CD4-positive, alpha-beta T cell (primary cell): ENCODE measurements around the gene BAG5. TPM values are rescaled to one million over a fixed set of nuclear protein-coding genes. Genes with fewer than 3 reads are reported as not detected.
A peak's percentile ranks its signal among the peaks of the same experiment; 100 is the strongest.

Experiments used
- ATAC-seq: fragments of 200-7000 bp; cut with Tn5 transposase; one replicate; pipeline ENCODE4 v1.10.0; 2022; ENCODE audit warnings: mild to moderate bottlenecking; ENCODE audit not compliant: poor library complexity
- CTCF ChIA-PET: fragments of 350-600 bp; sonication (Branson Sonifier 250); formaldehyde crosslinking; loops from one replicate; lab custom pipeline; 2021; ENCODE audit warnings: antibody characterized with exemption, inconsistent platforms; lab: Charles Lee
- POLR2A ChIA-PET: fragments of 350-600 bp; sonication (Branson Sonifier 250); formaldehyde crosslinking; loops from one replicate; lab custom pipeline; 2021; ENCODE audit warnings: antibody characterized with exemption, inconsistent platforms; lab: Charles Lee
- DNase-seq, 14 experiments: peaks; one replicate each; pipeline ENCODE4 v3.0.0-alpha.2; 2013 to 2020; ENCODE audit warnings: mixed read lengths in 2 of 14
- H3K27ac ChIP-seq, 2 donors: one replicate each; pipeline versions ENCODE4 v1.5.1 to v1.7.0; 2013; ENCODE audit warnings: low read length in 2 of 2, low read depth in 1 of 2, mild to moderate bottlenecking in 1 of 2
- H3K27me3 ChIP-seq, 2 experiments: 1 replicate in 1 of 2; 2 replicates in 1 of 2; pipeline versions ENCODE4 v1.6.1 to v1.7.0; 2013; ENCODE audit warnings: low read length in 2 of 2, control low read depth in 1 of 2, mild to moderate bottlenecking in 1 of 2, moderate library complexity in 1 of 2; ENCODE audit not compliant: insufficient read depth in 2 of 2, control insufficient read depth in 1 of 2
- H3K36me3 ChIP-seq: one replicate; pipeline ENCODE4 v1.6.1; 2013; ENCODE audit warnings: low read length, control low read depth; ENCODE audit not compliant: insufficient read depth
- H3K4me1 ChIP-seq: one replicate; pipeline ENCODE4 v1.6.1; 2013; ENCODE audit warnings: low read length, control low read depth; ENCODE audit not compliant: insufficient read depth
- H3K4me3 ChIP-seq: one replicate; pipeline ENCODE4 v1.5.1; 2013; ENCODE audit warnings: mild to moderate bottlenecking, low read length, moderate library complexity
- H3K9me3 ChIP-seq, 2 experiments: 1 replicate in 1 of 2; 2 replicates in 1 of 2; pipeline versions ENCODE4 v1.6.1 to v1.7.0; 2013; ENCODE audit warnings: low read length in 2 of 2, mild to moderate bottlenecking in 2 of 2, control low read depth in 1 of 2, moderate library complexity in 1 of 2; ENCODE audit not compliant: control insufficient read depth in 1 of 2, insufficient read depth in 1 of 2
- H3K27ac Mint-ChIP-seq: one replicate; pipeline ENCODE4 v1.8.0; 2020; ENCODE audit warnings: mixed read lengths
- H3K27me3 Mint-ChIP-seq: one replicate; pipeline ENCODE4 v1.8.0; 2021; ENCODE audit warnings: mixed read lengths
- H3K36me3 Mint-ChIP-seq: one replicate; pipeline ENCODE4 v1.8.0; 2021; ENCODE audit warnings: low read depth, mixed read lengths
- H3K4me1 Mint-ChIP-seq: one replicate; pipeline ENCODE4 v1.8.0; 2021; ENCODE audit warnings: low read depth, mixed read lengths
- H3K4me3 Mint-ChIP-seq: one replicate; pipeline ENCODE4 v1.8.0; 2020; ENCODE audit warnings: mild to moderate bottlenecking, mixed read lengths
- H3K9me3 Mint-ChIP-seq: one replicate; pipeline ENCODE4 v1.8.0; 2020; ENCODE audit warnings: mixed read lengths
- CTCF ChIP-seq: fragments of 200-600 bp; IDR thresholded peaks from one replicate; pipeline ENCODE4 v1.8.0; 2022; ENCODE audit warnings: antibody characterized with exemption, mild to moderate bottlenecking
- intact Hi-C, 2 experiments: fragments of 100-400 bp; cut with DNase I in 1 of 2; cut with micrococcal nuclease in 1 of 2; formaldehyde crosslinking; loops; one replicate each; pipeline versions ENCODE4 v1.15.1 to v1.9.0; 2023 to 2025; cut with DNase I, micrococcal nuclease
- total RNA-seq, 174 experiments: library from RNA in 2 of 174; stranded (reverse) in 2 of 174; gene quantifications; one replicate each; pipeline ENCODE4 v1.2.3 and lab custom pipeline; 2021 to 2026

The BAG5 gene
- total RNA-seq, 2 experiments from 2014 or later = 39.4 to 40.3 TPM

- Histone ChIP-seq H3K9me3 (no peaks in the 10 kb centered on the region), H3K36me3 (peaks cover 19% of the 10 kb centered on the region), H3K4me1 (peaks cover 45% of the 10 kb centered on the region), H3K4me3 (no peak overlapping the region), H3K27me3 (no peaks in the 10 kb centered on the region), H3K27ac (no peak overlapping the region)
- no peak for TF ChIP-seq CTCF
- H3K27ac Mint-ChIP-seq = peak overlapping the region; percentile 92
- peaks cover 8% of the 10 kb centered on the region for H3K36me3 Mint-ChIP-seq
- POLR2A ChIA-PET = interaction anchor here (1.4 to 2.5 kb wide), 2 partner anchors 10 to 31 kb away, joined by 3 to 17 read pairs; partner anchors contain the start of genes BAG5 and COA8
- H3K27me3 Mint-ChIP-seq = no peaks in the 10 kb centered on the region
- intact Hi-C loops = no loop called here
- ATAC-seq (no peak), DNase-seq (no peak)
- H3K9me3 Mint-ChIP-seq = no peaks in the 10 kb centered on the region
- peaks cover 36% of the 10 kb centered on the region for H3K4me1 Mint-ChIP-seq
- CTCF ChIA-PET = interaction anchor here (1.8 kb wide), 1 partner anchor 12 kb away, joined by 7 read pairs; no protein-coding TSS in a partner anchor
- peak overlapping the region; percentile 96 for H3K4me3 Mint-ChIP-seq
Measured at GRCh38 chr14:103530831-103531230, 31.6 kb downstream of the BAG5 start.

DNA sequence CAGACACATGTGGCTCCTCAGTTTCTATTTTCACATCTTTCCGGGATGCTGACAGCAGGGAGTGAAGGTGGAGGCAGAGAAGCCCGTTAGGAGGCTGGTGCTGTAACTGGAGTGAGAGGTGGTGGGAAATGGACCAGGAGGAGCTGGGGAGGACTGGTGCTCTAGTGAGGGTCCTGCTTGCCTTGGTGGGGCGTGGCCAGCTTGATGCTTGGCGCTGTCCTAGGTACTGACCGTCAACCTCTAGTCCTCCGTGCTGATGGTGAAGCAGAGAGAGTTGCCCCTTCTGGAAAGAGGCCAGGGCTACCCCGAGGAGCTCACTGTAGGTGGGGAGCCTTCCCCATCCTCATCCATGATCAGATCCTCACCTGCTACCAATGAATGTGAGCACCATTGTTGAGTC is 32.1 kb downstream of the BAG5 start:
- no peak overlapping the region for H3K27ac ChIP-seq
- no peaks in the 10 kb centered on the region for H3K27me3 ChIP-seq
- H3K4me1 Mint-ChIP-seq = peaks cover 36% of the 10 kb centered on the region
- no peak for TF ChIP-seq CTCF
- H3K9me3 Mint-ChIP-seq = no peaks in the 10 kb centered on the region
- ATAC-seq = no peak
- POLR2A ChIA-PET = interaction anchor here (1.4 to 2.5 kb wide), 3 partner anchors 9 to 31 kb away, joined by 3 to 17 read pairs (median 4); partner anchors contain the start of genes BAG5 and COA8
- no peaks in the 10 kb centered on the region for H3K9me3 ChIP-seq
- H3K27ac Mint-ChIP-seq = peak overlapping the region; percentile 92
- peaks cover 8% of the 10 kb centered on the region for H3K36me3 Mint-ChIP-seq
- intact Hi-C loops = no loop called here
- CTCF ChIA-PET = interaction anchor here (1.8 kb wide), 1 partner anchor 12 kb away, joined by 7 read pairs; no protein-coding TSS in a partner anchor
- no peaks in the 10 kb centered on the region for H3K27me3 Mint-ChIP-seq
- H3K4me3 Mint-ChIP-seq = peak overlapping the region; percentile 96
- H3K36me3 ChIP-seq = peaks cover 19% of the 10 kb centered on the region
- no peak overlapping the region for H3K4me3 ChIP-seq
- H3K4me1 ChIP-seq = peaks cover 45% of the 10 kb centered on the region
- peak in 4 of 14 experiments; percentile 21 to 58 (median 38) for DNase-seq

- TF ChIP-seq CTCF = no peak
- ChIA-PET CTCF (interaction anchor here (1.8 kb wide), 1 partner anchor 11 kb away, joined by 7 read pairs; no protein-coding TSS in a partner anchor), POLR2A (interaction anchor here (1.4 to 2.5 kb wide), 4 partner anchors 8 to 32 kb away, joined by 3 to 17 read pairs (median 6); partner anchors contain the start of genes BAG5 and COA8)
- Mint-ChIP-seq H3K4me1 (peaks cover 36% of the 10 kb centered on the region), H3K36me3 (peaks cover 8% of the 10 kb centered on the region), H3K27ac (peak overlapping the region; percentile 92), H3K4me3 (peak overlapping the region; percentile 96), H3K9me3 (no peaks in the 10 kb centered on the region), H3K27me3 (no peaks in the 10 kb centered on the region)
- Histone ChIP-seq H3K4me3 (peak overlapping the region; percentile 93), H3K4me1 (peaks cover 45% of the 10 kb centered on the region), H3K27me3 (no peaks in the 10 kb centered on the region), H3K27ac (peak overlapping the region; percentile 44 to 61), H3K9me3 (no peaks in the 10 kb centered on the region), H3K36me3 (peaks cover 14% of the 10 kb centered on the region)
- intact Hi-C loops = loop anchor here (1.0 to 5.0 kb wide), 4 partner anchors 33 to 145 kb away; partner anchors contain the start of genes BAG5 (in 2 of the 2), COA8 (in 2 of the 2), KLC1 (in 1 of the 2) and MARK3 (in 1 of the 2)
- ATAC-seq (no peak), DNase-seq (no peak)
Measured at GRCh38 chr14:103529383-103530365, 32.8 kb downstream of the BAG5 start.
